Tibial artery (tissue), 4 donors: Measurements from ENCODE around the gene TIAM1.

ENCODE experiments used
- DNase-seq, 2 donors: peaks; one replicate each; pipeline ENCODE4 v3.0.0-alpha.2; 2019
- H3K27ac ChIP-seq, 2 donors: fragments of 200-600 bp; sonication (generic) in 1 of 2; 1 replicate in 1 of 2; 2 replicates in 1 of 2; pipeline ENCODE4 v1.5.1; 2018 to 2019; ENCODE audit warnings: mild to moderate bottlenecking in 1 of 2
- H3K27me3 ChIP-seq, 2 donors: fragments of 200-600 bp; sonication (generic) in 1 of 2; one replicate each; pipeline versions ENCODE4 v1.5.1 to v1.6.0; 2016 to 2019
- H3K36me3 ChIP-seq, 3 donors: fragments of 200-600 bp; sonication (generic) in 2 of 3; one replicate each; pipeline ENCODE4 v1.5.1; 2016 to 2019; ENCODE audit warnings: mild to moderate bottlenecking in 2 of 3
- H3K4me1 ChIP-seq, 4 donors: fragments of 200-600 bp; sonication (generic) in 2 of 4; 1 replicate in 3 of 4; 2 replicates in 1 of 4; pipeline ENCODE4 v1.5.1; 2016 to 2019
- H3K4me3 ChIP-seq, 2 donors: fragments of 200-600 bp; sonication (generic) in 1 of 2; 1 replicate in 1 of 2; 2 replicates in 1 of 2; pipeline ENCODE4 v1.5.1; 2018 to 2019; ENCODE audit warnings: mild to moderate bottlenecking in 2 of 2
- H3K9me3 ChIP-seq, 3 donors: fragments of 200-600 bp; sonication (generic) in 1 of 3; one replicate each; pipeline ENCODE4 v1.5.1; 2016 to 2019
- intact Hi-C: fragments of 100-400 bp; cut with DNase I; formaldehyde crosslinking; loops from one replicate; pipeline ENCODE4 v1.15.0; 2023; ENCODE audit warnings: low total_unique reads
- TF ChIP-seq, protein P1 (sequence below), 2 experiments: fragments of 200-600 bp in 1 of 2; fragments of 450-650 bp in 1 of 2; IDR thresholded peaks; one replicate each; pipeline ENCODE4 v1.5.1; 2017 to 2019; ENCODE audit warnings: antibody characterized with exemption in 2 of 2, mild to moderate bottlenecking in 1 of 2, moderate library complexity in 1 of 2

TIAM1 gene

DNA sequence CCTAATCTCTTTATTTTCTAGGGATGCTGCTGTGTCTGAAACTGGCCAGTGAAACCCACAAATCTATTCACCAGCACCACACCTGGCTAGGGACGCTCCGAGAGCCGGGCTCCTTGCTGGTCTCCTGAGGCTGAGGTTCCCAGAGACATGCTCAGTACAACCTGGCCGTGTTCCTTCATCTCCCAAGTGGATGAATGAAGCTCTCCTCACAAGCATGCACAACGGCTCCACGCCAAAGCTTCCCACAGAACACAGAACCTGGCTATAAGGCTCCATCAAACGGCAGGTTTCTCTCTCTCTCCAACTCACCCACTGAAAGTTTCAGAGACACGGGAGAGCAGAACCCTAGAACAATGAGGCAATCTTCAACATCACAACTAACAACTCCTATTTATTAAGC is 82.3 kb downstream of the TIAM1 start:
- H3K4me3 ChIP-seq: no peak overlapping the region
- intact Hi-C loops: loop anchor here (10.0 kb wide), 1 partner anchor 1577 kb away; no protein-coding TSS in a partner anchor
- TF ChIP-seq, protein P1, sequence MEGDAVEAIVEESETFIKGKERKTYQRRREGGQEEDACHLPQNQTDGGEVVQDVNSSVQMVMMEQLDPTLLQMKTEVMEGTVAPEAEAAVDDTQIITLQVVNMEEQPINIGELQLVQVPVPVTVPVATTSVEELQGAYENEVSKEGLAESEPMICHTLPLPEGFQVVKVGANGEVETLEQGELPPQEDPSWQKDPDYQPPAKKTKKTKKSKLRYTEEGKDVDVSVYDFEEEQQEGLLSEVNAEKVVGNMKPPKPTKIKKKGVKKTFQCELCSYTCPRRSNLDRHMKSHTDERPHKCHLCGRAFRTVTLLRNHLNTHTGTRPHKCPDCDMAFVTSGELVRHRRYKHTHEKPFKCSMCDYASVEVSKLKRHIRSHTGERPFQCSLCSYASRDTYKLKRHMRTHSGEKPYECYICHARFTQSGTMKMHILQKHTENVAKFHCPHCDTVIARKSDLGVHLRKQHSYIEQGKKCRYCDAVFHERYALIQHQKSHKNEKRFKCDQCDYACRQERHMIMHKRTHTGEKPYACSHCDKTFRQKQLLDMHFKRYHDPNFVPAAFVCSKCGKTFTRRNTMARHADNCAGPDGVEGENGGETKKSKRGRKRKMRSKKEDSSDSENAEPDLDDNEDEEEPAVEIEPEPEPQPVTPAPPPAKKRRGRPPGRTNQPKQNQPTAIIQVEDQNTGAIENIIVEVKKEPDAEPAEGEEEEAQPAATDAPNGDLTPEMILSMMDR (IDR thresholded peaks at IDR 0.05): no peak
- H3K36me3 ChIP-seq: no peaks in the 10 kb centered on the region
- H3K9me3 ChIP-seq: no peaks in the 10 kb centered on the region
- no peak overlapping the region for H3K27ac ChIP-seq
- no peaks in the 10 kb centered on the region for H3K4me1 ChIP-seq
- H3K27me3 ChIP-seq: no peaks in the 10 kb centered on the region
- DNase-seq: no peak

DNA sequence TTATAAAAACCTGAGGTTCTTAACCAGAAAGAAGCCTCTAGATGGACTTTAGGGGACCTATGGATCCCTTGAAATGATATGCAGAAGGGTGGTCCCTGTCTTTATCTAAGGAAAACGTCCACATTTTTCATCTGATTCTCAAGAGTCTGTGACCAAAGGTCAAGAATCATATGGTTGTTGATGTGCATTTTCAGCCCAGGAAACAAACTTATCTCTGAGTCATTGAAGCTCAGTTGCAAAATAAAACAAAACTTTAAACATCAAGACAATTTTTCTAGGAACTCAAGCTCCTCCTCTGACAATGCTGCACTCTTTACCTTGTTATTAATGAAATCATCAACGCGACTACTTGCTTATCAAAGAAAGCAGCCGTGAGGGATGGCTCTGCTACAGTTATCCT is 83.3 kb downstream of the TIAM1 start:
- no peaks in the 10 kb centered on the region for H3K36me3 ChIP-seq
- no peaks in the 10 kb centered on the region for H3K27me3 ChIP-seq

DNA sequence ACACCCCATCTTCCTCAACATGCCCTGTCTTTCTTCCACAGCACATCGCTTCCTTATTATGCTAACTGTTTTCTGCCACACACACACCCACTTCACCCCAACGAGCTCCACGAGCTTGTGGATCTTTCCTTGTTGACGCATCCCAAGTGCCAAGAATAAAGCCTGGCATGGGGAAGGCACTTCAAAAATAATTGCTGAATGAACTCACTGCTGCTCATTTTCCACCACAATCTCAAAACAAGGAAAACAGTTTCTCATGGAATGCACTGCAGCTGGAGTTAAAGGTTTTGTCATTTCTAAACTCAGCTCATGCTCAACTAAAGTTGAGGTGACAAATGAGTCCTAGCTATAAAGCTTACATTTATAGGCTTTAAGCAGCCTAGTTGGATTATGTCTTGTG is 86.0 kb downstream of the TIAM1 start:
- intact Hi-C loops: no loop called here
- Histone ChIP-seq H3K27ac (no peak overlapping the region), H3K4me1 (no peaks in the 10 kb centered on the region), H3K27me3 (no peaks in the 10 kb centered on the region), H3K9me3 (no peaks in the 10 kb centered on the region), H3K4me3 (no peak overlapping the region), H3K36me3 (no peaks in the 10 kb centered on the region)
- DNase-seq: no peak
- TF ChIP-seq, protein P1 (IDR thresholded peaks at IDR 0.05): no peak

More for the DNA sequence above, 83.3 kb downstream of the TIAM1 start:
- no peak overlapping the region for H3K27ac ChIP-seq
- DNase-seq: no peak
- intact Hi-C loops: loop anchor here (10.0 kb wide), 1 partner anchor 1576 kb away; no protein-coding TSS in a partner anchor
- H3K4me1 ChIP-seq: no peaks in the 10 kb centered on the region
- H3K9me3 ChIP-seq: no peaks in the 10 kb centered on the region
- TF ChIP-seq, protein P1 (IDR thresholded peaks at IDR 0.05): no peak
- no peak overlapping the region for H3K4me3 ChIP-seq

DNA sequence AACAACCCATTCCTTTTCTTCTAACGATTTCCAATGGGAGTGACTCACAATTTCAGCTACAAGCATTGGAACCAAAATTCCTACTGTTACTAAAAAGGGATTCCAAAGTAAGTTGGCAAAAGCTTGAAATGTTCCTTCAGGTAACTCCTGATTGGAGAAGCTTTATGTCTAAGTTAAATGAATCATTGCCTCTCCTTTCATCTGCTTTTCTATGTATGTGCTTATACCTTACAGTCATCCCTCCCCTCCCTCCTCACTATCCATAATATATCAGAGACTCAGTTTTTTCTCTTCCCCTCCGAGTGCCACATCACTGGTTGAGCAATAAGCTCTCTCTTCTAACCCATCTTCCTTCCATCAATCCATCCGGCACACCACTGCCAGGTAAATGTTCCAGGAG is 86.8 kb downstream of the TIAM1 start:
- H3K27me3 ChIP-seq: no peaks in the 10 kb centered on the region
- no peaks in the 10 kb centered on the region for H3K9me3 ChIP-seq
- intact Hi-C loops: no loop called here
- TF ChIP-seq, protein P1 (IDR thresholded peaks at IDR 0.05): no peak
- no peaks in the 10 kb centered on the region for H3K36me3 ChIP-seq
- H3K4me3 ChIP-seq: no peak overlapping the region
- H3K4me1 ChIP-seq: no peaks in the 10 kb centered on the region
- no peak overlapping the region for H3K27ac ChIP-seq
- no peak for DNase-seq

DNA sequence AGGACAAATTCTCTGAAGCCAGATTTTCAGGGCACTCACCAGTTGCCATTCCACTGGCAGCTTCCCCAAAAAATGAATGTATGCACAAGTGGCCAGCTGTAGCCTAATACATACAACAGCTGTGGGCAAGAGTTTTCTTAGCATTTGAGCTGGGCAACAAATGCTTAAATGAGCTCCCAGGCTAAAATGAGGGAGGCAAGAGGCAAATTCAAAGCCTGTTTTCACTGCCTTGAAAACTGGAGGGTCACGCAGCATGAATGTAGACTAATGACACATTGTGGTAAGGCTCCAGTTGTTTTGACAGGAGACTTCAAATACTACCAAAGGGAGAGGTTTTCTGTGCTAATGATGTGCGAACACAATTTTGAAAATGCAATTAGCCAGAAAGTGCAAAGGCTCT is 88.2 kb downstream of the TIAM1 start:
- H3K27me3 ChIP-seq: no peaks in the 10 kb centered on the region
- no peaks in the 10 kb centered on the region for H3K36me3 ChIP-seq
- DNase-seq: no peak
- intact Hi-C loops: no loop called here
- TF ChIP-seq, protein P1 (IDR thresholded peaks at IDR 0.05): no peak
- no peaks in the 10 kb centered on the region for H3K4me1 ChIP-seq
- no peak overlapping the region for H3K27ac ChIP-seq
- H3K4me3 ChIP-seq: no peak overlapping the region
- H3K9me3 ChIP-seq: no peaks in the 10 kb centered on the region

DNA sequence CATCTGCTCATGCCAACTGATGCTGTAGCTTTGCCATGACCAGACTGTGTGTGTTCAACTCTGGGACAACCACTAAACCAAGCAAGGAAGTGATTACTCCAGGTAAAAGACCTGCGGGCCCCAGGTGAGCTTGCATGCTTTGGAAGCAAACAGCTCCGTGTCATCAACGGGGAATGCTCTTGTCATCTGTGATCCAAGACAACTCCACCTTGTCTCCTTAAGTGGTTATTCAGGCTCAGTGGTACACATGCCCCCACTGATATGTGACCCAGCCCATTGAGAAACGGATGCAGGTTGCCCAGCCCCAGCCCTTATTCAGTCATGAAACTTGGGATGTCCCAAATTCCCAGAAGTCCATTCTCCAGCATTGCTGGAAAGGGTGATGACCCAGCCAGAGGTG is 89.0 kb downstream of the TIAM1 start:
- intact Hi-C loops: no loop called here
- H3K4me1 ChIP-seq: no peaks in the 10 kb centered on the region
- no peaks in the 10 kb centered on the region for H3K27me3 ChIP-seq
- no peaks in the 10 kb centered on the region for H3K9me3 ChIP-seq
- H3K4me3 ChIP-seq: no peak overlapping the region
- no peaks in the 10 kb centered on the region for H3K36me3 ChIP-seq
- no peak overlapping the region for H3K27ac ChIP-seq
- TF ChIP-seq, protein P1 (IDR thresholded peaks at IDR 0.05): no peak
- no peak for DNase-seq
